ENCODE results near the gene FAM174C. TPM values are rescaled to one million over a fixed set of nuclear protein-coding genes. Genes with fewer than 3 reads are reported as not detected.

FAM174C gene
- total and polyA plus RNA-seq, 8 donors, result 6.2 to 240 (median 78.1) TPM

GRCh38 chr19:1272423-1273262 is 2.7 kb upstream of the FAM174C start:
- no peaks in the 10 kb centered on the region for H3K9me3 ChIP-seq
- peaks cover 44 to 56% (median 51%) of the 10 kb centered on the region in 4 donors for H3K36me3 ChIP-seq
- TF ChIP-seq EP300 (IDR thresholded peaks at IDR 0.05), result no peak
- TF ChIP-seq CTCF (IDR thresholded peaks at IDR 0.05), result no peak
- no peak for TF ChIP-seq POLR2AphosphoS5 (IDR thresholded peaks at IDR 0.05)
- H3K4me1 ChIP-seq, result peaks cover 74 to 86% (median 83%) of the 10 kb centered on the region in 4 donors
- intact Hi-C loops (cut with DNase I; ENCODE audit: low total_unique reads), result no loop called here
- 63 to 67% (median 66%) methylated on average over 33 of the region's 33 CpGs for WGBS, 5 donors
- no peaks in the 10 kb centered on the region for H3K27me3 ChIP-seq
- H3K27ac ChIP-seq, result peak overlapping the region in 4 of 5 donors; percentile 92 to 100 (median 98)
- peak overlapping the region in 3 of 4 donors; percentile 62 to 88 (median 80) for H3K4me3 ChIP-seq
- DNase-seq, result no peak

- H3K9me3 ChIP-seq, result no peaks in the 10 kb centered on the region
- no peak for DNase-seq
- TF ChIP-seq POLR2A (IDR thresholded peaks at IDR 0.05) (no peak), POLR2AphosphoS5 (IDR thresholded peaks at IDR 0.05) (peak in 1 of 3 donors; percentile 12), CTCF (IDR thresholded peaks at IDR 0.05) (no peak), EP300 (IDR thresholded peaks at IDR 0.05) (no peak)
- WGBS, 5 donors, result 61 to 78% (median 73%) methylated on average over 23 to 25 of the region's 25 CpGs
- H3K4me3 ChIP-seq, result peak overlapping the region in 2 of 4 donors; percentile 66 to 88
- no peaks in the 10 kb centered on the region for H3K27me3 ChIP-seq
- peaks cover 48 to 64% (median 57%) of the 10 kb centered on the region in 4 donors for H3K36me3 ChIP-seq
- H3K27ac ChIP-seq, result peak overlapping the region in 4 of 5 donors; percentile 97 to 100 (median 98)
- H3K4me1 ChIP-seq, result peaks cover 65 to 83% (median 76%) of the 10 kb centered on the region in 4 donors
- intact Hi-C loops (cut with DNase I; ENCODE audit: low total_unique reads), result no loop called here
These were observed 1.9 kb upstream of the FAM174C start for GRCh38 chr19:1273263-1274041.

- intact Hi-C loops (cut with DNase I; ENCODE audit: low total_unique reads), result no loop called here
- Histone ChIP-seq H3K9me3 (no peaks in the 10 kb centered on the region), H3K27ac (peak overlapping the region; percentile 97 to 100 (median 99)), H3K4me3 (peak overlapping the region; percentile 66 to 76 (median 68)), H3K27me3 (no peaks in the 10 kb centered on the region), H3K4me1 (peaks cover 61 to 79% (median 72%) of the 10 kb centered on the region in 4 donors), H3K36me3 (peaks cover 56 to 72% (median 65%) of the 10 kb centered on the region in 4 donors)
- TF ChIP-seq POLR2AphosphoS5 (IDR thresholded peaks at IDR 0.05), result no peak
- no peak for TF ChIP-seq EP300 (IDR thresholded peaks at IDR 0.05)
- TF ChIP-seq CTCF (IDR thresholded peaks at IDR 0.05), result no peak
- TF ChIP-seq POLR2A (IDR thresholded peaks at IDR 0.05), result no peak
- 59 to 83% (median 63%) methylated on average over 31 to 46 of the region's 46 CpGs for WGBS, 5 donors
- DNase-seq, result peak in 1 of 2 donors; percentile 53
These were observed 1.1 kb upstream of the FAM174C start for GRCh38 chr19:1274081-1274851.
